GM08714 (cell line): Measurements from ENCODE around the gene RALGAPA2.
A peak's percentile ranks its signal among the peaks of the same experiment; 100 is the strongest.

Source experiments
- H3K4me3 ChIP-seq: fragments of 200-500 bp; sonication (Bioruptor generic); 2 replicates; pipeline ENCODE4 v1.5.1; 2014; ENCODE audit warnings: mild to moderate bottlenecking, low read length, inconsistent platforms
- ZNF274 ChIP-seq: IDR thresholded peaks from 2 replicates; pipeline ENCODE4 v1.6.1; 2012; ENCODE audit warnings: mild to moderate bottlenecking, low read depth, low read length

RALGAPA2 gene

GRCh38 chr20:20480126-20480525 lies 232.3 kb downstream of the RALGAPA2 start:
- TF ChIP-seq ZNF274: no peak
- no peak overlapping the region for H3K4me3 ChIP-seq

GRCh38 chr20:20477444-20478041 lies 234.9 kb downstream of the RALGAPA2 start:
- TF ChIP-seq ZNF274: no peak
- no peak overlapping the region for H3K4me3 ChIP-seq

GRCh38 chr20:20476504-20476903 lies 235.9 kb downstream of the RALGAPA2 start:
- no peak overlapping the region for H3K4me3 ChIP-seq
- TF ChIP-seq ZNF274: no peak

- H3K4me3 ChIP-seq: no peak overlapping the region
- TF ChIP-seq ZNF274: no peak
Observed at GRCh38 chr20:20473657-20474056, 238.8 kb downstream of the RALGAPA2 start.

DNA sequence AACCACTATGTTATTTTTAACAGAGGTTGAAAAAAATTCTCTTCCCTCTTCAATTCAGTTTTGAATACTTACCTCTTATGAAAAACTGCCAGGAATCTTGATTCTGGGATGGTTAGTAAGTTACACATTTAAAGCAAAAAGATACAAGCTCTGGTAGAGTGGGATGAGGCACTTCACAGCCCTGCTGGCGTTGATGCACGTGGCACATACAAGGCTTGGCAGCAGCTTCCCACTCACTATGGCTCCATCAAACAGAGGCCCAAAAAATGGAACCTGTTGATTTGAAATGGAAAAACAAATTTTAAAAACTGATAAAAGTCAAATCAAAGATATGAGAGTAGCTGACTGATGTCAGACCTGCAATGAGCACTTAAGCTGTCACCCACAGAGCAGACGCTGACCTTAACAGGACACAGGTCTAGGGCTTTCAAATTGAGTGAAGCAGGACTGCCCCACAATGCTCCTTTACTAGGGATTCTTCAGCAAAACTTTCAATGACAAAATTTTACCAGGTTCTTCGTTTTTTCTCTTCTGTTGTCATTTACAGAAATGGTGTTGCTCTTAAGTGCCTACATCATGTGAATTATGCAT lies 239.7 kb downstream of the RALGAPA2 start:
- no peak for TF ChIP-seq ZNF274
- no peak overlapping the region for H3K4me3 ChIP-seq

DNA sequence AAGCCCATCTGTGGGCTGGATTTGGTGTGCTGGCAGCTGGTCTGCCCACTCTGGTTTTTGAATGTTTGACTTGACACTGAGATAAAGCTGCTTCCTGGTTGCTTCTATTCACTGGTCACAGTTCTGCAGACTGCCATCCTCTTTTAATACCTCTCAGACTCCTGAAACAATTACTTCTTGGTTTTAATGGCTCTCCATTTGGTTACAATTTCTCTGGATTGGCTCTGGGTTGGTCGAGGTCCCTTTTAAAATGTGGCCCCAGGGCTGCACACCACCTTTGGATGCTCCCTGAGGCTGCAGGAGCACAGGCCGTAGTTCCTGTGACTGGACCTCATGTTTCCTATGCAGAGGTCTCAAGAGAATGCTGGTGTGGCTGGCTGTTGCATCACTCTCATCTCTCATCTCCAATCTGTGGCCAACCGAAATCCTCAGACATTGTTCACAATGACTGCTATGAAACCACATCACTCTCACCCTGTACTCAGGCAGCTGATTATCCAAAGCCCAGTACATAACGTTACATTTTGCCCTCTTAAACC lies 246.0 kb downstream of the RALGAPA2 start:
- TF ChIP-seq ZNF274: no peak
- H3K4me3 ChIP-seq: no peak overlapping the region; the same call in 1 of the 2 replicates

GRCh38 chr20:20465252-20465651 lies 247.2 kb downstream of the RALGAPA2 start:
- no peak overlapping the region for H3K4me3 ChIP-seq
- TF ChIP-seq ZNF274: no peak

- H3K4me3 ChIP-seq: peak overlapping the region; percentile 4; the same call in 1 of the 2 replicates
- TF ChIP-seq ZNF274: no peak
Observed at GRCh38 chr20:20463933-20464374, 248.5 kb downstream of the RALGAPA2 start.

DNA sequence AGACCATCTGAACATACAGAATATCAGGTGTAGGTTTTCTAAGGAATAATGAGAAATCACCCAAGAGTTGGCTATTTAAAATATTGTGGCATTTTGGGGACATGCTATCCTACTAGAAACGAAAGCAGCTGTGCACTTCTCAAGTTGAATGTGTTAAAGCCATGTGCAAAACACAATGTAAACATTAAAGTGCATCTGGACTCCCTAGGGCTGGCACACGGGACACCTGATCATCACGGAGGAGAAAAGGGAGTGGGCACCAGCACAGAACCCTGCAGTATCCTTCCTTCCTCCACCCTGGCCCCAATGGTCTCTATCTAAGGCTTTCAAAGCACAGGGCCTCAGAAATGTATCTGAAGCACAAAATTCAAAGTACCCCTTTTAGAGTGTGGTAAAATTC lies 250.3 kb downstream of the RALGAPA2 start:
- TF ChIP-seq ZNF274: no peak
- no peak overlapping the region for H3K4me3 ChIP-seq

DNA sequence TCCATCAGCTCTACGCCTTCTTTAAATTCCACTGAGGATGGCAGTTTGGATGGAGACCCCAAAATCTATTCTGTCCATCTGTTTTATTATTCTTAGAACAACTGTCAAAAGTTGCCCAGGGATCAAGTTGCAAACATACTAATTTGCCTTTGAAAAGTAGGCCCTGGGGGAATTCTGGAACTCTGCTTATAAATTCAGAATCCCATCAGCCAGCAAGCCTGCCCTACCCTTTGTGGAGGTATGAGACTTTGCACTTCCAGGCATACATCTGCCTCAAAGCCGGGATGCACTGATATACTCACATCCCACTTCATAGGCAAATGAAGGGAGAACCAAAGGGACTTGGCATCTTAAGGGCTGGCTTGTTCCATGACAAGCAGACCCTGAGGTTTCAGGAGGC lies 250.9 kb downstream of the RALGAPA2 start:
- TF ChIP-seq ZNF274: no peak
- H3K4me3 ChIP-seq: no peak overlapping the region

- H3K4me3 ChIP-seq: no peak overlapping the region
Observed at GRCh38 chr20:20459726-20460125, 252.7 kb downstream of the RALGAPA2 start.

DNA sequence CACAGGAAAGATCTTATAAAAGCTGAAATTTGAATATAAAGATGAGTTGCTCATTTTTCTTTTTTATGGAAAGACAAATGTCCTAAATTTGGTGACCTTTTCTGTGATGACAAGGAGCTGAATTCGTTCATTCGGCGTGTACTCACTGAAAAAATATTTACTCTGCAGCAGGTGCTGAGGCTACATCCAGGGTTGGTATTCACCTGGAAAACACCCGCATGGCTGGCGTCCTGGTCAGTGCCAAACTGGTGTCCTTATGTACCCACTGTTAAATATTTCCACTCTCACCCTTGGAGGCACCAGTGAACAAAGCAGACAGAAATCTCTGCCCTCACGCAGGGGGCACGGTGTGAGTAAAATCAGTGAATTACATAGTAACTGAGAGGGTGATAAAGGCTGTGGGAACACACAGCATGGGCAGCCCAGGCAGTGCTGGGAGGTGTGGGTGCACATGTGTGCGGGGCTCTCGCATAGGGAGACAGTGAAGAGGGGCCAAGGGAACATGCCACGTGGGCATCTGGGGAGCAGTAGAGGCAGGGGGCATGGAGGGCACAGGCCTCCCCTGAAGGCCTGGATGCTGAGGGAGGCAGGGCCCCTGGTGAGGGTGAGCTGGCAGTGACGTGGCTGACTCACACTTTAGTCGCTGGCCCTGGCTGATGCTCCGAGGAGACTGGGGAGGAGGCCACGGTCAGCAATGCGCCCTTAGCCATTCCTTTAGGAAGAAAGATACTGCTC lies 254.9 kb downstream of the RALGAPA2 start:
- no peak for TF ChIP-seq ZNF274
- H3K4me3 ChIP-seq: no peak overlapping the region

More at GRCh38 chr20:20459726-20460125, 252.7 kb downstream of the RALGAPA2 start:
- TF ChIP-seq ZNF274: no peak

DNA sequence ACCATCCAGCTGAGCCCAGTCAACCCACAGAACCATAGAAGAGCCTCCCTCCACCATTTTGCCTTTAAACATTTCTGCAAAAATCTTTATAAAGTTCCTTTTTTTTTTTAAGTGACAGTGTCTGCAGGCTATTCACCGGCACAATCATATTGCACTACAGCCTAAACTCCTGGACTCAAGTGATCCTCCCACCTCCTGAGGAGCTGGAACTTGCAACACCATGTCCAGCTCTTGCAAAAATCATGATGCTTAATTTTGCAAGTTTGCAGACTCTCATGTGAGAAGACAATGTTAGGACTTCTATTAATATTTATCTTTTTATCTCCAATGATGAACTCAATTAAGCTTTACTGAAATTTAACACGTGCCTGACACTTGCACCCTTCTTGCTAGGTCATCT lies 255.7 kb downstream of the RALGAPA2 start:
- H3K4me3 ChIP-seq: no peak overlapping the region
- no peak for TF ChIP-seq ZNF274

DNA sequence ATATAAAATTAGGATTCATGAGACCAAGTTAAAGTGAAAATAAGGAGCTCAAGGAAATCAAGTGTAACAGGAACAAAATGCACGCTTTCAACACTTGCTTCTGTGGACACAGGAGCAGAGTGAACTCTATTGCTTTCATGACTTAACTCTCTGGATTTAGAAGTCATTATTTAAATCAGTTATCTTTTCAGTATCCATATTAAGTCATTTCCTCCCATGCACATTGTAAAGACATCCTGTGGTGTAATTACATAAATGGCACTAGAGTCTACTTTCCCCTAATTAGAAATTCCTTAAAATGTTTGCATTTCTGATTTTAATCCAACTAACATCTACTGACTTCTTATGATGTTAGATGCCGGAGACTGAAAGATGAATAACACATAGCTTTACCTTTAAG lies 256.5 kb downstream of the RALGAPA2 start:
- no peak for TF ChIP-seq ZNF274
- H3K4me3 ChIP-seq: no peak overlapping the region
